Peyer's patch (tissue), 4 donors: ENCODE measurements around the gene AP4E1. TPM values are rescaled to one million over a fixed set of nuclear protein-coding genes. Genes with fewer than 3 reads are reported as not detected.

Experiments
- DNase-seq, 3 donors: peaks; one replicate each; pipeline ENCODE4 v3.0.0-alpha.2; 2017 to 2019
- H3K27ac ChIP-seq, 4 donors: fragments of 200-600 bp; sonication (generic); one replicate each; pipeline ENCODE4 v1.5.1; 2016 to 2019
- H3K27me3 ChIP-seq, 2 donors: fragments of 200-600 bp; sonication (generic); one replicate each; pipeline ENCODE4 v1.5.1; 2019
- H3K36me3 ChIP-seq, 3 donors: fragments of 200-600 bp; sonication (generic); one replicate each; pipeline ENCODE4 v1.5.1; 2016 to 2019
- H3K4me1 ChIP-seq, 4 donors: fragments of 200-600 bp; sonication (generic); one replicate each; pipeline ENCODE4 v1.5.1; 2016 to 2019
- H3K4me3 ChIP-seq, 4 donors: fragments of 200-600 bp; sonication (generic); 1 replicate in 3 of 4; 2 replicates in 1 of 4; pipeline ENCODE4 v1.5.1; 2016 to 2019; ENCODE audit warnings: mild to moderate bottlenecking in 1 of 4
- H3K9me3 ChIP-seq, 4 donors: fragments of 200-600 bp; sonication (generic); one replicate each; pipeline ENCODE4 v1.5.1; 2016 to 2019; ENCODE audit warnings: mild to moderate bottlenecking in 1 of 4
- CTCF ChIP-seq, 6 experiments: fragments of 450-650 bp in 4 of 6; fragments of 200-600 bp in 2 of 6; sonication (generic) in 1 of 6; IDR thresholded peaks; one replicate each; pipeline ENCODE4 v1.5.1; 2017 to 2019; ENCODE audit warnings: antibody characterized with exemption in 6 of 6, mild to moderate bottlenecking in 3 of 6, moderate library complexity in 1 of 6
- POLR2A ChIP-seq, 2 donors: fragments of 450-650 bp; IDR thresholded peaks; one replicate each; pipeline ENCODE4 v1.5.1; 2017; ENCODE audit warnings: antibody characterized with exemption in 2 of 2, mild to moderate bottlenecking in 2 of 2, moderate library complexity in 2 of 2
- total RNA-seq, 4 donors: library from RNA; depleted of rRNA; stranded (reverse); fragments of >200 nt; gene quantifications; one replicate each; pipeline ENCODE4 v1.1.0, GENCODE V29; 2016

The AP4E1 gene
- total RNA-seq, 4 donors from 2014 or later: 8.3 to 13.7 (median 11.9) TPM

GRCh38 chr15:50993598-50993997 lies 85.1 kb downstream of the AP4E1 start:
- Histone ChIP-seq H3K4me1 (no peaks in the 10 kb centered on the region), H3K4me3 (no peak overlapping the region), H3K27ac (no peak overlapping the region), H3K9me3 (no peaks in the 10 kb centered on the region), H3K27me3 (no peaks in the 10 kb centered on the region), H3K36me3 (peaks cover 0 to 42% (median 0%) of the 10 kb centered on the region in 3 donors)
- DNase-seq: no peak
- no peak for TF ChIP-seq POLR2A (IDR thresholded peaks at IDR 0.05)
- no peak for TF ChIP-seq CTCF (IDR thresholded peaks at IDR 0.05)

GRCh38 chr15:50996641-50997040 lies 88.2 kb downstream of the AP4E1 start:
- TF ChIP-seq CTCF (IDR thresholded peaks at IDR 0.05) (no peak), POLR2A (IDR thresholded peaks at IDR 0.05) (no peak)
- Histone ChIP-seq H3K4me1 (no peaks in the 10 kb centered on the region), H3K9me3 (no peaks in the 10 kb centered on the region), H3K27ac (no peak overlapping the region), H3K27me3 (no peaks in the 10 kb centered on the region), H3K4me3 (no peak overlapping the region), H3K36me3 (peaks cover 0 to 44% (median 0%) of the 10 kb centered on the region in 3 donors)
- DNase-seq: no peak

- peaks cover 0 to 49% (median 0%) of the 10 kb centered on the region in 3 donors for H3K36me3 ChIP-seq
- no peak overlapping the region for H3K4me3 ChIP-seq
- no peaks in the 10 kb centered on the region for H3K27me3 ChIP-seq
- H3K9me3 ChIP-seq: no peaks in the 10 kb centered on the region
- no peak for DNase-seq
- no peaks in the 10 kb centered on the region for H3K4me1 ChIP-seq
- TF ChIP-seq POLR2A (IDR thresholded peaks at IDR 0.05) (no peak), CTCF (IDR thresholded peaks at IDR 0.05) (no peak)
- no peak overlapping the region for H3K27ac ChIP-seq
These were observed 89.0 kb downstream of the AP4E1 start for GRCh38 chr15:50997371-50998051.

GRCh38 chr15:51004103-51004551 lies 95.6 kb downstream of the AP4E1 start:
- Histone ChIP-seq H3K36me3 (peaks cover 0 to 21% (median 0%) of the 10 kb centered on the region in 3 donors), H3K4me3 (no peak overlapping the region), H3K4me1 (no peaks in the 10 kb centered on the region), H3K27me3 (no peaks in the 10 kb centered on the region), H3K9me3 (no peaks in the 10 kb centered on the region), H3K27ac (no peak overlapping the region)
- DNase-seq: no peak
- TF ChIP-seq POLR2A (IDR thresholded peaks at IDR 0.05) (no peak), CTCF (IDR thresholded peaks at IDR 0.05) (no peak)

GRCh38 chr15:51006336-51006985 lies 98.0 kb downstream of the AP4E1 start:
- no peak overlapping the region for H3K27ac ChIP-seq
- no peak for DNase-seq
- no peaks in the 10 kb centered on the region for H3K4me1 ChIP-seq

More at GRCh38 chr15:51006336-51006985, 98.0 kb downstream of the AP4E1 start:
- Histone ChIP-seq H3K36me3 (peaks cover 0 to 17% (median 0%) of the 10 kb centered on the region in 3 donors), H3K4me3 (no peak overlapping the region), H3K27me3 (no peaks in the 10 kb centered on the region), H3K9me3 (no peaks in the 10 kb centered on the region)
- no peak for TF ChIP-seq CTCF (IDR thresholded peaks at IDR 0.05)
- TF ChIP-seq POLR2A (IDR thresholded peaks at IDR 0.05): no peak
